Measurements from ENCODE around the gene ZBTB11.

ZBTB11 gene

GRCh38 chr3:101677436-101678286 is 729 bp upstream of the ZBTB11 start:
- H3K9me3 Mint-ChIP-seq, result no peaks in the 10 kb centered on the region
- H3K36me3 Mint-ChIP-seq (ENCODE audit: low read depth), result peaks cover 48% of the 10 kb centered on the region
- peak overlapping the region; percentile 96 for H3K27ac Mint-ChIP-seq
- H3K4me3 Mint-ChIP-seq, result peak overlapping the region; percentile 92
- no peaks in the 10 kb centered on the region for H3K27me3 Mint-ChIP-seq (ENCODE audit: low read depth)
- no peak for DNase-seq (ENCODE audit: low spot score)
- peaks cover 28% of the 10 kb centered on the region for H3K4me1 Mint-ChIP-seq (ENCODE audit: low read depth)

GRCh38 chr3:101676216-101676764 is 642 bp downstream of the ZBTB11 start:
- H3K4me1 Mint-ChIP-seq (ENCODE audit: low read depth), result peaks cover 33% of the 10 kb centered on the region
- DNase-seq (ENCODE audit: low spot score), result peak; percentile 96
- no peaks in the 10 kb centered on the region for H3K27me3 Mint-ChIP-seq (ENCODE audit: low read depth)
- peak overlapping the region; percentile 96 for H3K27ac Mint-ChIP-seq
- H3K36me3 Mint-ChIP-seq (ENCODE audit: low read depth), result peaks cover 45% of the 10 kb centered on the region
- peak overlapping the region; percentile 92 for H3K4me3 Mint-ChIP-seq
- H3K9me3 Mint-ChIP-seq, result no peaks in the 10 kb centered on the region

GRCh38 chr3:101675709-101676215 is 1.2 kb downstream of the ZBTB11 start:
- no peaks in the 10 kb centered on the region for H3K27me3 Mint-ChIP-seq (ENCODE audit: low read depth)
- peak overlapping the region; percentile 92 for H3K4me3 Mint-ChIP-seq
- peaks cover 32% of the 10 kb centered on the region for H3K4me1 Mint-ChIP-seq (ENCODE audit: low read depth)
- peak; percentile 27 for DNase-seq (ENCODE audit: low spot score)
- peak overlapping the region; percentile 92 for H3K27ac Mint-ChIP-seq
- H3K9me3 Mint-ChIP-seq, result no peaks in the 10 kb centered on the region
- peaks cover 43% of the 10 kb centered on the region for H3K36me3 Mint-ChIP-seq (ENCODE audit: low read depth)

- peaks cover 32% of the 10 kb centered on the region for H3K4me1 Mint-ChIP-seq (ENCODE audit: low read depth)
- H3K36me3 Mint-ChIP-seq (ENCODE audit: low read depth), result peaks cover 36% of the 10 kb centered on the region
- no peaks in the 10 kb centered on the region for H3K9me3 Mint-ChIP-seq
- H3K4me3 Mint-ChIP-seq, result peak overlapping the region; percentile 92
- DNase-seq (ENCODE audit: low spot score), result no peak
- H3K27ac Mint-ChIP-seq, result no peak overlapping the region
- H3K27me3 Mint-ChIP-seq (ENCODE audit: low read depth), result no peaks in the 10 kb centered on the region
These were observed 2.4 kb downstream of the ZBTB11 start for GRCh38 chr3:101674518-101674917.

GRCh38 chr3:101673953-101674352 is 3.0 kb downstream of the ZBTB11 start:
- Mint-ChIP-seq H3K9me3 (no peaks in the 10 kb centered on the region), H3K36me3 (ENCODE audit: low read depth) (peaks cover 38% of the 10 kb centered on the region), H3K4me1 (ENCODE audit: low read depth) (peaks cover 32% of the 10 kb centered on the region), H3K4me3 (peak overlapping the region; percentile 63), H3K27me3 (ENCODE audit: low read depth) (no peaks in the 10 kb centered on the region), H3K27ac (peak overlapping the region; percentile 55)
- no peak for DNase-seq (ENCODE audit: low spot score)

GRCh38 chr3:101671014-101671413 is 5.9 kb downstream of the ZBTB11 start:
- Mint-ChIP-seq H3K4me3 (no peak overlapping the region), H3K36me3 (ENCODE audit: low read depth) (peaks cover 44% of the 10 kb centered on the region), H3K4me1 (ENCODE audit: low read depth) (peaks cover 27% of the 10 kb centered on the region), H3K27me3 (ENCODE audit: low read depth) (no peaks in the 10 kb centered on the region), H3K9me3 (no peaks in the 10 kb centered on the region), H3K27ac (no peak overlapping the region)
- DNase-seq (ENCODE audit: low spot score), result no peak

GRCh38 chr3:101667844-101668243 is 9.1 kb downstream of the ZBTB11 start:
- H3K9me3 Mint-ChIP-seq, result no peaks in the 10 kb centered on the region
- H3K27me3 Mint-ChIP-seq (ENCODE audit: low read depth), result no peaks in the 10 kb centered on the region
- no peak overlapping the region for H3K27ac Mint-ChIP-seq
- DNase-seq (ENCODE audit: low spot score), result no peak
- H3K4me1 Mint-ChIP-seq (ENCODE audit: low read depth), result peaks cover 9% of the 10 kb centered on the region
- H3K36me3 Mint-ChIP-seq (ENCODE audit: low read depth), result peaks cover 46% of the 10 kb centered on the region
- H3K4me3 Mint-ChIP-seq, result no peak overlapping the region

- Mint-ChIP-seq H3K27ac (no peak overlapping the region), H3K27me3 (ENCODE audit: low read depth) (no peaks in the 10 kb centered on the region)
These were observed 9.6 kb downstream of the ZBTB11 start for GRCh38 chr3:101667331-101667730.

GRCh38 chr3:101665851-101666250 is 11.1 kb downstream of the ZBTB11 start:
- H3K27ac Mint-ChIP-seq, result no peak overlapping the region
- no peak overlapping the region for H3K4me3 Mint-ChIP-seq
- H3K4me1 Mint-ChIP-seq (ENCODE audit: low read depth), result peaks cover under 1% of the 10 kb centered on the region
- no peaks in the 10 kb centered on the region for H3K9me3 Mint-ChIP-seq
- no peak for DNase-seq (ENCODE audit: low spot score)
- H3K27me3 Mint-ChIP-seq (ENCODE audit: low read depth), result no peaks in the 10 kb centered on the region
- H3K36me3 Mint-ChIP-seq (ENCODE audit: low read depth), result peaks cover 42% of the 10 kb centered on the region

More at GRCh38 chr3:101667331-101667730, 9.6 kb downstream of the ZBTB11 start:
- Mint-ChIP-seq H3K36me3 (ENCODE audit: low read depth) (peaks cover 45% of the 10 kb centered on the region), H3K9me3 (no peaks in the 10 kb centered on the region), H3K4me1 (ENCODE audit: low read depth) (peaks cover 8% of the 10 kb centered on the region), H3K4me3 (no peak overlapping the region)
- DNase-seq (ENCODE audit: low spot score), result no peak

- no peak overlapping the region for H3K27ac Mint-ChIP-seq
- DNase-seq (ENCODE audit: low spot score), result no peak
- H3K27me3 Mint-ChIP-seq (ENCODE audit: low read depth), result no peaks in the 10 kb centered on the region
- peaks cover 46% of the 10 kb centered on the region for H3K36me3 Mint-ChIP-seq (ENCODE audit: low read depth)
- H3K9me3 Mint-ChIP-seq, result no peaks in the 10 kb centered on the region
- H3K4me1 Mint-ChIP-seq (ENCODE audit: low read depth), result no peaks in the 10 kb centered on the region
- no peak overlapping the region for H3K4me3 Mint-ChIP-seq
These were observed 11.6 kb downstream of the ZBTB11 start for GRCh38 chr3:101665357-101665756.

GRCh38 chr3:101660714-101661113 is 16.2 kb downstream of the ZBTB11 start:
- H3K4me1 Mint-ChIP-seq (ENCODE audit: low read depth), result no peaks in the 10 kb centered on the region
- no peak overlapping the region for H3K4me3 Mint-ChIP-seq
- peaks cover 56% of the 10 kb centered on the region for H3K36me3 Mint-ChIP-seq (ENCODE audit: low read depth)
- no peaks in the 10 kb centered on the region for H3K27me3 Mint-ChIP-seq (ENCODE audit: low read depth)
- no peaks in the 10 kb centered on the region for H3K9me3 Mint-ChIP-seq
- no peak overlapping the region for H3K27ac Mint-ChIP-seq
- DNase-seq (ENCODE audit: low spot score), result no peak

- H3K27ac Mint-ChIP-seq, result no peak overlapping the region
- DNase-seq (ENCODE audit: low spot score), result no peak
These were observed 20.3 kb downstream of the ZBTB11 start for GRCh38 chr3:101656651-101657050.

GRCh38 chr3:101646726-101647125 is 30.2 kb downstream of the ZBTB11 start:
- peaks cover 29% of the 10 kb centered on the region for H3K36me3 Mint-ChIP-seq (ENCODE audit: low read depth)

More at GRCh38 chr3:101656651-101657050, 20.3 kb downstream of the ZBTB11 start:
- H3K4me3 Mint-ChIP-seq, result no peak overlapping the region
- no peaks in the 10 kb centered on the region for H3K27me3 Mint-ChIP-seq (ENCODE audit: low read depth)
- no peaks in the 10 kb centered on the region for H3K9me3 Mint-ChIP-seq
- no peaks in the 10 kb centered on the region for H3K4me1 Mint-ChIP-seq (ENCODE audit: low read depth)
- H3K36me3 Mint-ChIP-seq (ENCODE audit: low read depth), result peaks cover 66% of the 10 kb centered on the region

GRCh38 chr3:101643861-101644613 is 32.9 kb downstream of the ZBTB11 start:
- Mint-ChIP-seq H3K4me1 (ENCODE audit: low read depth) (peaks cover 23% of the 10 kb centered on the region), H3K27ac (peak overlapping the region; percentile 85), H3K4me3 (peak overlapping the region; percentile 51), H3K36me3 (ENCODE audit: low read depth) (peaks cover 15% of the 10 kb centered on the region), H3K9me3 (no peaks in the 10 kb centered on the region), H3K27me3 (ENCODE audit: low read depth) (no peaks in the 10 kb centered on the region)
- DNase-seq (ENCODE audit: low spot score), result peak; percentile 56

More at GRCh38 chr3:101646726-101647125, 30.2 kb downstream of the ZBTB11 start:
- no peak overlapping the region for H3K4me3 Mint-ChIP-seq
- H3K4me1 Mint-ChIP-seq (ENCODE audit: low read depth), result peaks cover 23% of the 10 kb centered on the region
- no peak for DNase-seq (ENCODE audit: low spot score)
- no peaks in the 10 kb centered on the region for H3K9me3 Mint-ChIP-seq
- H3K27ac Mint-ChIP-seq, result no peak overlapping the region
- no peaks in the 10 kb centered on the region for H3K27me3 Mint-ChIP-seq (ENCODE audit: low read depth)
